ENCODE data around the gene MYL12B. TPM values are rescaled to one million over a fixed set of nuclear protein-coding genes. Genes with fewer than 3 reads are reported as not detected.
A peak's percentile ranks its signal among the peaks of the same experiment; 100 is the strongest.

The MYL12B gene
- total and polyA plus RNA-seq, 2 donors (not counting 3 experiments of a cell fraction or from before 2014, with no cell fraction given) = 634 to 724 TPM

DNA sequence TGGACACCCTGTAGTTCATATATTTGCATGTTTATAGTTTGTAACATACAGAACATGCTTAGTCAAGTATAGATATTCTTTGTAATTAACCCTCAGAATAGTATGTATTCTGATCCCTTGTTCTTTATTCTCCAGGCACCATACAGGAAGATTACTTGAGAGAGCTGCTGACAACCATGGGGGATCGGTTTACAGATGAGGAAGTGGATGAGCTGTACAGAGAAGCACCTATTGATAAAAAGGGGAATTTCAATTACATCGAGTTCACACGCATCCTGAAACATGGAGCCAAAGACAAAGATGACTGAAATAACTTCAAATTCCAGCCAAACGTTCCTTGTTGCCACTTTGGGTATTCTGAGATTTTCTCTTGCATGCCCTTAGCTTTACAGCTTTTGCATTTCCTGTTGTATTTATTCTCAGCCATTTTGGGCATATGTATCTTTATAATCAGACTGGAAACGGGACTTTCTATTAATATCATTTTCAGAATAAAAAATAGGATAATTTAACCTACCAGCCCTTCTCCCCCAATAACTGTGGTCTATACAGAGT lies 6.2 kb upstream of the MYL12B start:
- CTCF ChIA-PET = interaction anchor here (2.0 kb wide), 1 partner anchor 9 kb away, joined by 4 read pairs; no protein-coding TSS in a partner anchor

More for the DNA sequence above, 6.2 kb upstream of the MYL12B start:
- FAIRE-seq = peak; percentile 72
- DNase-seq (ENCODE audit: low read depth, low spot score) = no peak
- Histone ChIP-seq H2AFZ (ENCODE audit: low read depth, low read length) (no peak overlapping the region), H3K4me1 (ENCODE audit: control insufficient read depth, extremely low read depth, insufficient read depth, low read length) (peaks cover 47% of the 10 kb centered on the region), H3K9me3 (replicated peaks; ENCODE audit: control insufficient read depth, insufficient read depth, low read length) (no peaks in the 10 kb centered on the region), H3K4me2 (ENCODE audit: insufficient read depth, low read length) (peak overlapping the region; percentile 8), H3K4me3 (replicated peaks in 1 of 3; ENCODE audit: insufficient read depth in 1 of 3, low read depth in 1 of 3, low read length in 3 of 3) (no peak overlapping the region), H3K9ac (replicated peaks; ENCODE audit: extremely low read depth, insufficient read depth, low read length) (no peak overlapping the region), H3K9me1 (replicated peaks; ENCODE audit: control insufficient read depth, extremely low read depth, insufficient read depth, low read length) (no peaks in the 10 kb centered on the region), H3K27me3 (ENCODE audit: control insufficient read depth in 2 of 2, insufficient read depth in 2 of 2, low read length in 2 of 2) (no peaks in the 10 kb centered on the region), H4K20me1 (replicated peaks; ENCODE audit: control insufficient read depth, extremely low read depth, insufficient read depth, low read length) (no peaks in the 10 kb centered on the region), H3K79me2 (ENCODE audit: control insufficient read depth, insufficient read depth, low read length) (peaks cover 55% of the 10 kb centered on the region), H3K27ac (ENCODE audit: insufficient read depth, low read depth, low read length) (no peak overlapping the region), H3K36me3 (ENCODE audit: control insufficient read depth in 2 of 2, extremely low read depth in 1 of 2, insufficient read depth in 2 of 2, low read length in 2 of 2) (peaks cover 26 to 32% of the 10 kb centered on the region in 2 experiments)
- POLR2A ChIA-PET = interaction anchor here (1.2 kb wide), 1 partner anchor 8 kb away, joined by 3 read pairs; the partner anchor contains the start of gene MYL12A
- intact Hi-C loops (cut with micrococcal nuclease) (no loop called here), dilution Hi-C loops (cut with MboI; ENCODE audit: extremely low pct_ligation_motif_present, low sequenced_read_pairs) (loop anchor here (25.0 kb wide), 1 partner anchor 207 kb away; the partner anchor contains the start of gene TGIF1)
- BruUV-seq (replicated peaks) = no TSS peak
- TF ChIP-seq, protein P1, sequence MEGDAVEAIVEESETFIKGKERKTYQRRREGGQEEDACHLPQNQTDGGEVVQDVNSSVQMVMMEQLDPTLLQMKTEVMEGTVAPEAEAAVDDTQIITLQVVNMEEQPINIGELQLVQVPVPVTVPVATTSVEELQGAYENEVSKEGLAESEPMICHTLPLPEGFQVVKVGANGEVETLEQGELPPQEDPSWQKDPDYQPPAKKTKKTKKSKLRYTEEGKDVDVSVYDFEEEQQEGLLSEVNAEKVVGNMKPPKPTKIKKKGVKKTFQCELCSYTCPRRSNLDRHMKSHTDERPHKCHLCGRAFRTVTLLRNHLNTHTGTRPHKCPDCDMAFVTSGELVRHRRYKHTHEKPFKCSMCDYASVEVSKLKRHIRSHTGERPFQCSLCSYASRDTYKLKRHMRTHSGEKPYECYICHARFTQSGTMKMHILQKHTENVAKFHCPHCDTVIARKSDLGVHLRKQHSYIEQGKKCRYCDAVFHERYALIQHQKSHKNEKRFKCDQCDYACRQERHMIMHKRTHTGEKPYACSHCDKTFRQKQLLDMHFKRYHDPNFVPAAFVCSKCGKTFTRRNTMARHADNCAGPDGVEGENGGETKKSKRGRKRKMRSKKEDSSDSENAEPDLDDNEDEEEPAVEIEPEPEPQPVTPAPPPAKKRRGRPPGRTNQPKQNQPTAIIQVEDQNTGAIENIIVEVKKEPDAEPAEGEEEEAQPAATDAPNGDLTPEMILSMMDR (IDR thresholded peaks at IDR 0.05; ENCODE audit: extremely low read depth in 1 of 2, insufficient read depth in 1 of 2, low read depth in 1 of 2, low read length in 2 of 2) = no peak
- TF ChIP-seq, protein P2, sequence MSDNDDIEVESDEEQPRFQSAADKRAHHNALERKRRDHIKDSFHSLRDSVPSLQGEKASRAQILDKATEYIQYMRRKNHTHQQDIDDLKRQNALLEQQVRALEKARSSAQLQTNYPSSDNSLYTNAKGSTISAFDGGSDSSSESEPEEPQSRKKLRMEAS (IDR thresholded peaks at IDR 0.05; ENCODE audit: insufficient read depth, insufficient read length) = no peak
- TF ChIP-seq JUN (IDR thresholded peaks at IDR 0.05; ENCODE audit: borderline replicate concordance, insufficient read depth, insufficient read length, low read depth) (no peak), FOS (IDR thresholded peaks at IDR 0.05; ENCODE audit: borderline replicate concordance, insufficient read depth, low read length) (no peak), MYC (IDR thresholded peaks at IDR 0.05; ENCODE audit: low read depth, low read length) (no peak), POLR2A (IDR thresholded peaks at IDR 0.05; ENCODE audit: low read depth, low read length) (no peak), GATA2 (IDR thresholded peaks at IDR 0.05; ENCODE audit: insufficient read depth, insufficient read length, low read depth, low read length) (no peak), EZH2 (IDR thresholded peaks at IDR 0.05; ENCODE audit: borderline replicate concordance, low read depth, low read length, severe bottlenecking) (no peak), POLR2AphosphoS5 (IDR thresholded peaks at IDR 0.05; ENCODE audit: insufficient read depth, low read depth, low read length) (no peak)

Measured in endothelial cell of umbilical vein (primary cell).